Breast epithelium (tissue), 3 donors: Measurements from ENCODE around the gene SYK.

Experiments used
- POLR2A ChIP-seq: fragments of 450-650 bp; IDR thresholded peaks from one replicate; pipeline ENCODE4 v1.6.1; 2016; ENCODE audit warnings: antibody characterized with exemption, mild to moderate bottlenecking, moderate library complexity
- POLR2AphosphoS5 ChIP-seq, 3 donors: sonication (generic); formaldehyde crosslinking; IDR thresholded peaks; one replicate each; pipeline ENCODE4 v1.6.1; 2017; ENCODE audit warnings: antibody characterized with exemption in 3 of 3
- TF ChIP-seq, protein P1 (sequence below), 3 donors: fragments of 450-650 bp; IDR thresholded peaks; one replicate each; pipeline ENCODE4 v1.5.1; 2016 to 2017; ENCODE audit warnings: antibody characterized with exemption in 3 of 3, mild to moderate bottlenecking in 3 of 3, moderate library complexity in 3 of 3

DNA sequence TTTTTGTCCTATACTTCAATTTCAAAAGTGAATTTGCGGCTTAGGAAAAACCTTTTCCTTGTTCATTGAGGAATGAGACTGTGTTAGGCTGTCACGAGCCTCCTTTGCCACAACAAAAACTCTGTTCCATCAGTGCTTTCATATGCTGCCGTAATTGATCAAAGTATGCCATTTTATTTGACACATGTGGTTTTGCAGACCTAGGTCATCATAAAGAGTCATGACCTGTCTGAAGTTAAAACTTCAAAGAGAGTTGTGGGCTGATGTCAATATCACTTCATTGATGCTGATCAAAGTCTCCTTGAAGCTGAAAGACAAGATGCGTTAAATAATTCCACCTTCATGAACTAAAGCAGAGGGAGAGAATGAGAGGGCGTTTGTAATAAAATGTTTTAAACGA is 55.5 kb downstream of the SYK start:
- TF ChIP-seq POLR2AphosphoS5 (IDR thresholded peaks at IDR 0.05) = no peak
- TF ChIP-seq, protein P1, sequence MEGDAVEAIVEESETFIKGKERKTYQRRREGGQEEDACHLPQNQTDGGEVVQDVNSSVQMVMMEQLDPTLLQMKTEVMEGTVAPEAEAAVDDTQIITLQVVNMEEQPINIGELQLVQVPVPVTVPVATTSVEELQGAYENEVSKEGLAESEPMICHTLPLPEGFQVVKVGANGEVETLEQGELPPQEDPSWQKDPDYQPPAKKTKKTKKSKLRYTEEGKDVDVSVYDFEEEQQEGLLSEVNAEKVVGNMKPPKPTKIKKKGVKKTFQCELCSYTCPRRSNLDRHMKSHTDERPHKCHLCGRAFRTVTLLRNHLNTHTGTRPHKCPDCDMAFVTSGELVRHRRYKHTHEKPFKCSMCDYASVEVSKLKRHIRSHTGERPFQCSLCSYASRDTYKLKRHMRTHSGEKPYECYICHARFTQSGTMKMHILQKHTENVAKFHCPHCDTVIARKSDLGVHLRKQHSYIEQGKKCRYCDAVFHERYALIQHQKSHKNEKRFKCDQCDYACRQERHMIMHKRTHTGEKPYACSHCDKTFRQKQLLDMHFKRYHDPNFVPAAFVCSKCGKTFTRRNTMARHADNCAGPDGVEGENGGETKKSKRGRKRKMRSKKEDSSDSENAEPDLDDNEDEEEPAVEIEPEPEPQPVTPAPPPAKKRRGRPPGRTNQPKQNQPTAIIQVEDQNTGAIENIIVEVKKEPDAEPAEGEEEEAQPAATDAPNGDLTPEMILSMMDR (IDR thresholded peaks at IDR 0.05) = no peak
- no peak for TF ChIP-seq POLR2A
